ENCODE measurements around the gene TNS4.

DNA sequence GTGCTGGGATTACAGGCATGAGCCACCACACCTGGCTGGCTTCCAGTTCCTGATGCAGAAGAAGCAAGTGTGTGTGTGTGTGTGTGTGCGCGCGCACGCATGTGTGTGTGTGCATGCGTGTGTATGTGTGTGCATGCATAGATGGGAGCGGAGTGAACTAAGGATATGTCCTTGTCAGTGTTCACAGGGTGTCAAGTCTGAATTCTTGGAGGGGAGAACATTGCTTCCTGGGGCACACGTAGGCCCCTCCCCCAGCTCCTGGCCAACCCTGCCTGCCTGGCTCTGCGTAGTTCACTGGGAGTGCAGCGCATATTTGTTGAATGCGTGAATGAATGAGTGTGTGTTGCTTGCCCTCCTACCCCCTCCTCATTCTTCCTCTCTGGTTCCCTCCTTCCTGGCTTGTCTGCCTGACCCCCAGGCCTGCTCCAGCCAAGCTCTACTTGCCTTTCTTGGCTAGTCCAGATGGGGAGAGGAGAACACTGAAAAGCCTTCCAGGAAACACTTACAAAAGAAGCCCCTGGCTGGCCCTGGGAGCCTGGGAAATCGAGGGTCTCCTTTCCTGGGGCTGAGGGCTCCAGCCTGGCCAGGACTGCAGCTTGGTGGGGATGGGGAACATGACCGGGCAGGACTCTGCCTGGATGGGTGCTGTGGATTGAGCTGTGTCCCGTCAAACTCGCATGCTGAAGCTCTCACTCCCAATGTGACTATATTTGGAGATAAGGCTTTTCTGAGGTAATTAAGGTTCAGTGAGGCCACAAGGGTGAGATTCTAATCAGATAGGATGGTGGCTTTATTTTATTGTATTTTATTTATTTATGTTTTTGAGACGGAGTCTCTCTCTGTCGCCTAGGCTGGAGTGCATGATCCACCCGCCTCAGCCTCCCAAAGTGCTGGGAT is 30.2 kb downstream of the TNS4 start:
- TF ChIP-seq NFIC (IDR thresholded peaks at IDR 0.05) = no peak
- no peak for TF ChIP-seq CREB1 (IDR thresholded peaks at IDR 0.05; ENCODE audit: low read depth)
